Measurements from ENCODE around the gene NDUFV2. TPM values are rescaled to one million over a fixed set of nuclear protein-coding genes. Genes with fewer than 3 reads are reported as not detected.

The NDUFV2 gene
- total RNA-seq, 1 experiment from 2014 or later = 215 TPM

DNA sequence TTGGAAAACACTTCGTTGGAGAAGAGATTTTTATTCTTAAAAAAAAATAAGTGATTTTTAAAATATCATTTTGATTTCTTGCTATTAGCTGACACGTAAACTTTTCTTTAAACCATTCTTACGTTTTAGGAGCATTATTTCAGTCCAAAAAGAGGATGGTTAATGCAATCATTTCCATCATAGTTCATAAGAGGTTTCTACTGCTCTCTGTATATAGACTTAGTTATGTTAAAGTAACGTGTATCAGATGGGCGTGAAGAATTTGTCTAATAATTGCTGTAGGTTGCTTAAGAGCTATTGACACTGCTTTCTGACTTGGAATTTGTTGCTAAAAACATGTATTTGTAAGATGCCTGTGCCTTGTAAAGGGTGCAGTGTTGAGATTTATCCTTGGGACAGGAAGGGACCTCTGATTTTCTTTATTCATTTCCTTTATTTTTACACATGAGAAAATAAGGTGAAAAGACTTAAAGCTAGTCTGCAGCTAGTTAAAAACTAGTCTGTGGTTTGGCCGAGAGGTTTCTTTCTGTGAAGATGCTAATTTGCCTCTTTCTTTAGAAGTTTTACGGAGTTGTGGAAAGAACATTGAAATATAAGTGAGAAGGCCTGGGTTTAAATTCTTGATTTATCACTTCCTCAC, 37.0 kb downstream of the NDUFV2 start:
- intact Hi-C loops (cut with micrococcal nuclease; ENCODE audit: unreplicated experiment) = loop anchor here (5.0 to 10.0 kb wide), 2 partner anchors 527 to 545 kb away; no protein-coding TSS in a partner anchor
- peaks cover 75% of the 10 kb centered on the region for H3K79me2 ChIP-seq (ENCODE audit: low read depth)
- CTCF ChIA-PET = interaction anchor here (0.6 kb wide), 1 partner anchor 12 kb away, joined by 3 read pairs; no protein-coding TSS in a partner anchor
- H3K27ac ChIP-seq = no peak overlapping the region
- no TSS peak for BruUV-seq (replicated peaks)
- H4K20me1 ChIP-seq (ENCODE audit: insufficient read depth) = peaks cover 24% of the 10 kb centered on the region; the same call in 1 of the 2 replicates
- H3K4me2 ChIP-seq = peak overlapping the region; percentile 87; the same call in 1 of the 2 replicates
- H3K9me3 ChIP-seq (ENCODE audit: insufficient read depth, low read depth) = no peaks in the 10 kb centered on the region
- H3K4me3 ChIP-seq = no peak overlapping the region
- no peak overlapping the region for H2AFZ ChIP-seq
- H3K9me2 ChIP-seq (ENCODE audit: insufficient read depth) = no peaks in the 10 kb centered on the region
- TF ChIP-seq, protein P1, sequence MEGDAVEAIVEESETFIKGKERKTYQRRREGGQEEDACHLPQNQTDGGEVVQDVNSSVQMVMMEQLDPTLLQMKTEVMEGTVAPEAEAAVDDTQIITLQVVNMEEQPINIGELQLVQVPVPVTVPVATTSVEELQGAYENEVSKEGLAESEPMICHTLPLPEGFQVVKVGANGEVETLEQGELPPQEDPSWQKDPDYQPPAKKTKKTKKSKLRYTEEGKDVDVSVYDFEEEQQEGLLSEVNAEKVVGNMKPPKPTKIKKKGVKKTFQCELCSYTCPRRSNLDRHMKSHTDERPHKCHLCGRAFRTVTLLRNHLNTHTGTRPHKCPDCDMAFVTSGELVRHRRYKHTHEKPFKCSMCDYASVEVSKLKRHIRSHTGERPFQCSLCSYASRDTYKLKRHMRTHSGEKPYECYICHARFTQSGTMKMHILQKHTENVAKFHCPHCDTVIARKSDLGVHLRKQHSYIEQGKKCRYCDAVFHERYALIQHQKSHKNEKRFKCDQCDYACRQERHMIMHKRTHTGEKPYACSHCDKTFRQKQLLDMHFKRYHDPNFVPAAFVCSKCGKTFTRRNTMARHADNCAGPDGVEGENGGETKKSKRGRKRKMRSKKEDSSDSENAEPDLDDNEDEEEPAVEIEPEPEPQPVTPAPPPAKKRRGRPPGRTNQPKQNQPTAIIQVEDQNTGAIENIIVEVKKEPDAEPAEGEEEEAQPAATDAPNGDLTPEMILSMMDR (conservative IDR thresholded peaks at IDR 0.05) = no peak
- no peak for TF ChIP-seq EZH2 (IDR thresholded peaks at IDR 0.05; ENCODE audit: low read depth)
- H3F3A ChIP-seq (ENCODE audit: insufficient read depth, low read depth) = peaks cover 22% of the 10 kb centered on the region
- POLR2A ChIA-PET (ENCODE audit: unreplicated experiment) = no interaction called here
- no peak for DNase-seq
- peaks cover 46% of the 10 kb centered on the region for H3K4me1 ChIP-seq (replicated peaks; ENCODE audit: insufficient read depth)
- H3K36me3 ChIP-seq (ENCODE audit: low read depth) = no peaks in the 10 kb centered on the region
- H3K27me3 ChIP-seq (ENCODE audit: insufficient read depth, low read depth) = no peaks in the 10 kb centered on the region

DNA sequence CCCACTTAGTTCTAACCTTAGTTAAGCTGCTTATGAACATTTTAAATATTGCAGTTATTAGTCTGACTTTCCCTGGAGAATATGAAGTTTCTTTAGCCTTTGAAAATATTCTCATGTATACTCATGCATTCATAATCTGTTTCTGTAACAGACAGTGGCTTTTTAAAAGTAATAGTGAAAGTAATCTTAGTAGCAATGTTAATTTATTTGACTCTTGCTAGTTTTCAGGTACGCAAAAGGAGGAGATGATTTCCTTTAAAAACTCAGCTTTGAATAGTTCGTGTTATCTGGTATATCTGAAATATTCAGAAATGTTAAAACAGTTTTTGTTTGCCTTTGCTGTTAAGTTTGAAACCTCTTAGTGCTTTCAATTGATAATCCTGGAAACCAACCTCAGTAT, 37.9 kb downstream of the NDUFV2 start:
- intact Hi-C loops (cut with micrococcal nuclease; ENCODE audit: unreplicated experiment) = no loop called here

DNA sequence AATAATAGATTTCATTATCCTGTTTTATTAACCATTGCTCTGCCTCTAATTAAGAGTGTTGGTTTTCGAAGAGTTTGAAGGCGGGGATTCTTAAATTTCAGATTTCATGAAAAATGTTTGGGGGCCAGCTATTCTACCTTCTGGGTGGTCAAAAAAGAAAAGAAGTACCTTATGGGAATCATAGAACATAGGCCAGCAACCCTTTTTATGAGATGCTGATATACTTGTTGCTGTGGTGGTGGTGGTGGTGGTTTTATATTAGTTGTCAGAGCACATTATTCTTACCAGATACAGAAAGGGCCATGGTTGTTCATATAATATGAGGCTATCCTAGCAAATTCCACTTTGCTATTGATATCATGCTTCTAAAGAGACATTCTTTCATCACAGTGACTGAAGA, 38.5 kb downstream of the NDUFV2 start:
- Histone ChIP-seq H3K79me2 (ENCODE audit: low read depth) (peaks cover 77% of the 10 kb centered on the region), H3K9me3 (ENCODE audit: insufficient read depth, low read depth) (no peaks in the 10 kb centered on the region), H4K20me1 (ENCODE audit: insufficient read depth) (peaks cover 24% of the 10 kb centered on the region; the same call in 1 of the 2 replicates), H3K27me3 (ENCODE audit: insufficient read depth, low read depth) (no peaks in the 10 kb centered on the region), H3K9me2 (ENCODE audit: insufficient read depth) (no peaks in the 10 kb centered on the region), H3K4me2 (no peak overlapping the region), H3K4me1 (replicated peaks; ENCODE audit: insufficient read depth) (peaks cover 35% of the 10 kb centered on the region), H3K4me3 (no peak overlapping the region), H3K27ac (no peak overlapping the region), H3F3A (ENCODE audit: insufficient read depth, low read depth) (peaks cover 10% of the 10 kb centered on the region), H3K36me3 (ENCODE audit: low read depth) (no peaks in the 10 kb centered on the region), H2AFZ (no peak overlapping the region)
- DNase-seq = no peak
- ChIA-PET POLR2A (ENCODE audit: unreplicated experiment) (interaction anchor here (0.5 kb wide), 1 partner anchor 81 kb away, joined by 4 read pairs; no protein-coding TSS in a partner anchor), CTCF (no interaction called here)
- intact Hi-C loops (cut with micrococcal nuclease; ENCODE audit: unreplicated experiment) = no loop called here
- no TSS peak for BruUV-seq (replicated peaks)
- TF ChIP-seq EZH2 (IDR thresholded peaks at IDR 0.05; ENCODE audit: low read depth) = no peak
- TF ChIP-seq, protein P1 (conservative IDR thresholded peaks at IDR 0.05) = no peak

More for the DNA sequence above, 37.9 kb downstream of the NDUFV2 start:
- Histone ChIP-seq H3K4me2 (peak overlapping the region; percentile 87; the same call in 1 of the 2 replicates), H3K79me2 (ENCODE audit: low read depth) (peaks cover 71% of the 10 kb centered on the region), H4K20me1 (ENCODE audit: insufficient read depth) (peaks cover 24% of the 10 kb centered on the region; the same call in 1 of the 2 replicates), H3K9me2 (ENCODE audit: insufficient read depth) (no peaks in the 10 kb centered on the region), H3K27me3 (ENCODE audit: insufficient read depth, low read depth) (no peaks in the 10 kb centered on the region), H2AFZ (no peak overlapping the region), H3F3A (ENCODE audit: insufficient read depth, low read depth) (peaks cover 16% of the 10 kb centered on the region), H3K4me3 (no peak overlapping the region), H3K36me3 (ENCODE audit: low read depth) (no peaks in the 10 kb centered on the region), H3K4me1 (replicated peaks; ENCODE audit: insufficient read depth) (peaks cover 39% of the 10 kb centered on the region), H3K27ac (no peak overlapping the region), H3K9me3 (ENCODE audit: insufficient read depth, low read depth) (no peaks in the 10 kb centered on the region)
- CTCF ChIA-PET = no interaction called here
- POLR2A ChIA-PET (ENCODE audit: unreplicated experiment) = interaction anchor here (0.5 kb wide), 1 partner anchor 82 kb away, joined by 4 read pairs; no protein-coding TSS in a partner anchor
- DNase-seq = no peak
- BruUV-seq (replicated peaks) = no TSS peak
- TF ChIP-seq, protein P1 (conservative IDR thresholded peaks at IDR 0.05) = no peak
- no peak for TF ChIP-seq EZH2 (IDR thresholded peaks at IDR 0.05; ENCODE audit: low read depth)

All from PC-9 (cell line).